Ammon's horn (tissue), 1 donor: ENCODE results near the gene HEXIM1.
A peak's percentile ranks its signal among the peaks of the same experiment; 100 is the strongest.

ENCODE experiments used
- DNase-seq: peaks from one replicate; pipeline ENCODE4 v3.0.0-alpha.2; 2016; ENCODE audit warnings: low spot score

Gene HEXIM1

DNA sequence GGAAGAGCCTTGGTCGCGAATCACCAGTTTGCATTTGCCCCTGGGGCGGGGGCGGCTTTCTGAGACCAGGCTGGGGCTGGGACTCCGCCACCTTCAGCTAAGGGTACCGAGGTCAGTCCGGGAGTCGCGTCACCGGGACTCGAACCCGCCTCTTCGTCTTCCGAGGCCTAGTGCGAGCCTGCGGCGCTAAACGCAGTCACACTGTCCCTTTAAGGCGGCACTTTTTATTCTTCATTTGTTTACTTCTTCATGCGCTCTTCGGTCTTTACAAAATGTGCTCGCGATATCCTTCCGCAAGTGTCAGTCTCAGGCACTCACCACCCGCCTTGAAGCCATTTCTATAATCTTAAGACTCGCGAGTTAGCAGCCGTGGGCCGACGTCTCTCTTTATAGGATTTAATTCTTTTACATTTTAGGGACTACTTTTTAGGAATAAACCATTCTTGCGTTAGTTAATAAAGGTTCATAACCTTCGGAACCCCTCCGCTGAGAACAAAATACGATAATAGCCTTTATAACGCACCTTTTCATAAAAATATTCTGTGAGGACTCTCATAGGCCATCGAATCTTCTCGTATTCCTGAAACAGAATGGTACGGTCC, 593 bp upstream of the HEXIM1 start:
- DNase-seq, result peak; percentile 91

DNA sequence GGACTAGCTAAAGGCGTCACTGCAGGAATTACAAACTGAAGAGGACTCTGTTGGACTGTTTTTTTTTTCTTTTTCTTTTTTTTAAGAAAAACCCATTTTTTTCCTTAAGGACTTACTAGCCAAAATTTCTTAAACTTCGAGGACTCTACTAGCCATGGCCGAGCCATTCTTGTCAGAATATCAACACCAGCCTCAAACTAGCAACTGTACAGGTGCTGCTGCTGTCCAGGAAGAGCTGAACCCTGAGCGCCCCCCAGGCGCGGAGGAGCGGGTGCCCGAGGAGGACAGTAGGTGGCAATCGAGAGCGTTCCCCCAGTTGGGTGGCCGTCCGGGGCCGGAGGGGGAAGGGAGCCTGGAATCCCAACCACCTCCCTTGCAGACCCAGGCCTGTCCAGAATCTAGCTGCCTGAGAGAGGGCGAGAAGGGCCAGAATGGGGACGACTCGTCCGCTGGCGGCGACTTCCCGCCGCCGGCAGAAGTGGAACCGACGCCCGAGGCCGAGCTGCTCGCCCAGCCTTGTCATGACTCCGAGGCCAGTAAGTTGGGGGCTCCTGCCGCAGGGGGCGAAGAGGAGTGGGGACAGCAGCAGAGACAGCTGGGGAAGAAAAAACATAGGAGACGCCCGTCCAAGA, 878 bp downstream of the HEXIM1 start:
- peak; percentile 89 for DNase-seq

DNA sequence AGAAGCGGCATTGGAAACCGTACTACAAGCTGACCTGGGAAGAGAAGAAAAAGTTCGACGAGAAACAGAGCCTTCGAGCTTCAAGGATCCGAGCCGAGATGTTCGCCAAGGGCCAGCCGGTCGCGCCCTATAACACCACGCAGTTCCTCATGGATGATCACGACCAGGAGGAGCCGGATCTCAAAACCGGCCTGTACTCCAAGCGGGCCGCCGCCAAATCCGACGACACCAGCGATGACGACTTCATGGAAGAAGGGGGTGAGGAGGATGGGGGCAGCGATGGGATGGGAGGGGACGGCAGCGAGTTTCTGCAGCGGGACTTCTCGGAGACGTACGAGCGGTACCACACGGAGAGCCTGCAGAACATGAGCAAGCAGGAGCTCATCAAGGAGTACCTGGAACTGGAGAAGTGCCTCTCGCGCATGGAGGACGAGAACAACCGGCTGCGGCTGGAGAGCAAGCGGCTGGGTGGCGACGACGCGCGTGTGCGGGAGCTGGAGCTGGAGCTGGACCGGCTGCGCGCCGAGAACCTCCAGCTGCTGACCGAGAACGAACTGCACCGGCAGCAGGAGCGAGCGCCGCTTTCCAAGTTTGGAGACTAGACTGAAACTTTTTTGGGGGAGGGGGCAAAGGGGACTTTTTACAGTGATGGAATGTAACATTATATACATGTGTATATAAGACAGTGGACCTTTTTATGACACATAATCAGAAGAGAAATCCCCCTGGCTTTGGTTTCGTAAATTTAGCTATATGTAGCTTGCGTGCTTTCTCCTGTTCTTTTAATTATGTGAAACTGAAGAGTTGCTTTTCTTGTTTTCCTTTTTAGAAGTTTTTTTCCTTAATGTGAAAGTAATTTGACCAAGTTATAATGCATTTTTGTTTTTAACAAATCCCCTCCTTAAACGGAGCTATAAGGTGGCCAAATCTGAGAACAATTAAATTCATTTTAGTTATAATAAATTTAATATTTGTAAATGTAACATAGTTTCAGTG, 1.7 kb downstream of the HEXIM1 start:
- DNase-seq, result peak; percentile 74

DNA sequence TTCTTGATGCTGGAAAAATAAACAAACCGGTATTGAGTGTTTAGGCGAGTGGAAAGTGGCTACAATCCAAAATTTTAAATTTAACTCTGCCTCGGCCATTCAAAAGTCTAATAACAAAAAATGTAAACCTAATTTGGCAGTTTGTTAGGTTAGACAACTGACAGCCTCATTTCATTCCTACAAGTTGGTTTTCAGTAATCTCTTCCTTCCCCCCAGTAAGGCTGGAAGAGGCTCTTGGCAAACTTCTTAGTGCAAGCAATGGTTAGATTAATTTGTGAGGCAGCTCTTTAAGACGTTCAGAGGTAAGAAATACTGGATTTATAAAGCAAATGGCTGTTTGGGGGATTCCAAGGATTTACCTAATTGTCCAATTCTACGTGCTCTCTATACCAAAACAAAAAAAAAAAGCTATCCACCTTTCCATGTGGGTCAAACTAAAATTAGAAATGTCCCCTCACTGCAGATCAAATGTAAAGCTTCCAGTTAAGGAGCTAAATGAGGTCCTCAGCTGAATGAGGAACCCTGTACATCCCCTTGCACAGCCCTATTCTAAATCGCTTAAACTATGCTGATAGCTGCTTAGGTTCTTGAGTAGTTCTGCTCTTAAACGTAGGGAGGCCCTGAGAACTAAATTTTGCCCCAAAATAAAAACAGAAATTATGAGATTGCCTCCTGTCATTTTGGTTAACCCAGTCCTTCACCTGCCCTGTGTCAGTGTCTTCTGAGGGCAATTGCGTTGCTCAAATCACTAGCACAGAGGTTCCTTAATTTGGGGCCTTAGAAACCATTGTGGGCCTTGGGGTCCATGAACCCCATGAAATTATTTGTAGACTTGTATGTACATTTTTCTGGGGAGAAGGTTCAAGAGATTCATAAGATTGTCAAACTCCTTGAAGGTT, 2.9 kb downstream of the HEXIM1 start:
- no peak for DNase-seq

DNA sequence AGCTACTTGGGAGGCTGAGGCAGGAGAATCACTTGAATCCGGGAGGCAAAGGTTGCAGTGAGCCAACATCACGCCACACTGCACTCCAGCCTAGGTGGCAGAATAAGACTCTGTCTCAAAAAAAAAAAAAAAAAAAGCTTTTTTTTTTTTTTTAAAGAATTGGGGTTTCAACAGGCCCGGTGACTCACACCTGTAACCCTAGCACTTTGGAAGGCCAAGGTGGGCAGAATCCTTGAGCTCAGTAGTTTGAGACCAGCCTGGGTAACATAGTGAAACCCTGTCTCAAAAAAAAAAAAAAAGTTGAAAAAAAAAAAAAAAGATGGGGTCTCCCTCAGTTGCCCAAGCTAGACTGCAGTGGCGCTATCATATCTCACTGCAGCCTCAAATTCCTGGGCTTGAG, 6.8 kb downstream of the HEXIM1 start:
- no peak for DNase-seq

DNA sequence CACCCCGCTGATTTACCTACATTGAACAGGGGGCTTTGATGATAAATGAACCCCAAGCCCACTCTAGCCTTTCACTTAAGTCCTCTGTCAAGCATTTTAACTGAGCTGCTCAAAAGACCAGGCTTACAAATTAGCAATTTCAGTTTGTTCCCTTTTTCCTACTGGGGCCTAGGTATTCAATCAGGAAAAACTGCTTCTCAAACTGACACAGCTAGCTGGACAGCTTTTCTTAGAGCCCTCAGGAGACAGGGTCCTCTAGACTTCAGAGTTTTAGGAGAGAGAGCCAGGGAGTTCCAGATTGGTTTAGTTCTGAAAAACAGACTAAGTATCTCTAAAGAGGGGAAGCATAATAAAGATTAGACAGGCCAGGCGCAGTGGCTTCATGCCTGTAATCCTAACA, 7.2 kb downstream of the HEXIM1 start:
- DNase-seq, result no peak

DNA sequence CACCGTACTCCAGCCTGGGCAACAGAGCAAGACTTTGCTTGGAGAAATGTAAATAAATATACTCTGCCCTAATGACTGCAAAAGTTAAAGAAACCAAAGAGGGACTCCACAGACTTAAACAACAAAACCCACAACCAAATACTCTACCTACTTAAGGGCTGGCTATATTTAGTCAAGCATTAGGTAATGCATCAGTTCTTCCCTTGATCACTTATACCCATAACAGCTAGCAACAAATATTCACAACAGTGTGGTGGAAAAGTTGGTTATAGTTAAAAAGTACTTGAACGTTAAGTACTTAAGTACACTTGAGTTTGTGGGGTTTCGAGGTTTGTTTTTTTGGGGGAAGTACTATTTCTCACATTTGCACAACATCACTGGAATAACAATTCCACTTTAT, 8.0 kb downstream of the HEXIM1 start:
- no peak for DNase-seq

DNA sequence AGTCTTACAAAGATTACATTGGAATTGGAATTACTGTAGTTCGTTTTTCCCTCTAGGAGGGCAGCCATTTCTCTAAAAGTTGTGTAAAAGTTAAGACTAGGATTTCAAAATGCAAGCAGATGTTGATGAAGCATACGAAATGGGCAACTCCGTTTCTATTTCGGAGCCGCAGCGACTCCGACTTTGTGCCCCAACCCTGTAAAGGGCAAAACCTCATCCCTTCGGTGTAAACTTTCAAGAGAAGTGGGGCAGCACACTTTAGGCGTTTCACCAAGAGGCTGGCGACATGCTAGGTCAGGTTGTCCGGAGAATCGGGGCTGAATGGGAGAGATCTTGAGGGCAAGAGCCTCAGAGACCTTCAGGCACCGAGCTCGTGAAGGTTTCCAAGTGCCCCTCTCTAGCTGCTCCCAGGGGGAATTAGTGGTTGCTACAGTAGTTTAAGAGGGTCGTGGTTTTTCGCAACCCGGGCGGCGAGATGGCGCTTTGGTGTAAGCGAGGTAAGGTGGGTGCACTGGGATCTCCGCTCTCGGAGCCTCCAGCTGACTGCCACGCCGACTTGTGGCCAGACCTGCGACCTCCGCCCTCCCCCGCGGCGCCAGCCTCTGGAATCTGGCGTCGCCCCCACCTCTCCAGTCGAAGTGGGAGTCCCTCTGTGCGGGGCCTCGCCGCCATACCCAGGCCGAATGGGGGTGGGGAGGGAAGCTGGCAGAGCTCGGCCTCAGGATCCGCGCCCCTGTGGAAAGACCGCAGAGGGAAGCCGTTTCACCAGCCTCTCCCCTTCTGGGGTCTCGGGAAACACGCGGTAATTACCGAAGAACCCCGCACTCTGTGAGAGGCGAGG, 12.4 kb downstream of the HEXIM1 start:
- peak; percentile 62 for DNase-seq

DNA sequence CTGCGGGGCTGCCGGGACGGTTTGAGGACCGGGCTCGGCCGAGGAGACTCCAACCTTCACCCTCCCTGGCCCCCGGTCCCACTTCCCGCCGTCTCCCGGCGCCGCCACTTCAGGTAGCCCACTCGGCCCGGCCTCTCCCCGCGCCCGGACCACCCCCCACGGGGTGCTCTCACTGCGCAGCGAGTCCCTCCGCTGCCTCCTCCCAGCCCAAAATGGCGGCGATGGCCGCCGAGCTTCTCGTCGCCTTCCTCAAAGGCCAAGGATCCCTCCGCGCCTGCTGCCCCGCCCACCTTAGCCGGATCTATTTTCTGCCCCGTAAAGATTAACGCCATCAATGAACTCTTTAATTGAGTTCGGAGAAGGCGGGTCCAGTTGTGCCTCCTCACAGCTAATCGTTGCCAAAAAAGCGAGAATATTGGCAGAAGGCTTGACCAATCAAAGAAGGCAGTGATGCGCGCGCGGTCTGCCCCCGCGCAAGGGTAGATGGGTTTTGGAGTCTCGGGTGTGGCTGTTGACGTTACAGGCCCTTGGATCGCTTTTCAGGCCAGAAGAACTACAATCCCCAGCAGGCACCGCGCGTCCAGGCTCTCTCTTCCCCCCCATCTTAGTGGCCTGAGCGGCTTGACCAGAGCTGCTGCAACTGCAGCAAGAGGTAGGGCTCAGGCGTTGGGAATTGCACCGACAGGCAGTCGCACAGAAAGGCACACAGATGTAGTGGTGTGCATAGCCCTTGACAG, 13.2 kb downstream of the HEXIM1 start, which contains the start of gene HEXIM2:
Gene HEXIM2, plus strand, starts transcription at position 588 of the 737 bp plus-strand sequence. CDS start 919 bp downstream, outside the sequence.
- DNase-seq, result peak; percentile 99

DNA sequence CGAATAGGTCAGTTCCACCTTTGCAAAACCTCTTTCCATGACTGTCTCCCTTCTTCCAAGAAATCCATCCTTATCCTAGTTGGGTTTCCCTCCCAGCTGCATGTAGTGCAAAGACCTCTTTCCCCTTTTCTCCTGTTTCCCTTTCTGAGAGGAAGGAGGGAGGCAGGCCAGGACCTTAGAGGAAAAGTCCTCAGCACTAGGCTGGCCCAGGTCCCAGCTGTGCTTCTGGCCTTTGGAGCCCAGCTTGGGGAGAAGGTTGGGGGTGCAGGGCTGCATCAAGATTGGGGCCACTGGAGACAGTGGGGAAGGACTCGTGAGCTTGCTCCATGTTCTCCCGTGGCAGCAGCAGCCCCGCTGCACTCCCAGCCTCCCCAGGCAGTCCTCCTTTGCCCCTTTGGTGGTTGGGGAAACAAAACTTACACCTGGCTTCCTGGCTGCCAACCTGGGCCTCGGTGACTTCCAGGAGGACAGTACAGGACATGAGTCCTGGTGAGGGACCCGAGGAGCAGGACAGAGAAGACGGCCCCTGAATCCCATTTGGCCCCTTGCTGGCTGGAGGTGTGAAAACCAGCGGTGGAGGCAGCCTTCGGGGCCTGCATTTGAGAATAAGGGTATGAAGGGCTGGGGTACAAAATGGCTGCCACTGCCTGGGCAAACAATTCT, 13.9 kb downstream of the HEXIM1 start:
- DNase-seq, result no peak

DNA sequence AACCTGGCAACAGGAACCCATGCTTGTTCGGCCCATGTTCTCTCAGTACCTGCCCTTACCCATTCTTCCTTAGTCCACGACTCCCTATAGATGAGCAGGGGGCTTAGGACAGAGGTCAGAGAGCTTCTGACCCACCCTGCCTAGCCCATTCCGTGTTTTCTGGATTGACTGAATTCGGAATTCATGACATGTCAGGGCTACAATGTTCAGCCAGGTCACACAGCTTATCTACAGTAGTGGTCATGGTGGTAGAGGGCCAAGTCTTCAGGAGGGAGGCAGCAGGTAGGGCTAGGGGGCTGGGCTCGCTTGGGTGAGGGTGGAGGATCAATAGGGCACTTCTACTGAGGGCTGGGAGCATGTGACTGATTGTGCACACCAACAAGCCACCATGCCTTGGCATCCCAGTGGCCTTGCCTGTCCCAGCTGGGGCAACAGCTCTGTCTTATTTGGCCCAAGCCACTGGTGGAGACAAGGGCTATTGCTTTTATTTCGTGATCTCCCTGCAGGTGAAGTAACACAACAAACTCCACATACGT, 16.5 kb downstream of the HEXIM1 start:
- no peak for DNase-seq

DNA sequence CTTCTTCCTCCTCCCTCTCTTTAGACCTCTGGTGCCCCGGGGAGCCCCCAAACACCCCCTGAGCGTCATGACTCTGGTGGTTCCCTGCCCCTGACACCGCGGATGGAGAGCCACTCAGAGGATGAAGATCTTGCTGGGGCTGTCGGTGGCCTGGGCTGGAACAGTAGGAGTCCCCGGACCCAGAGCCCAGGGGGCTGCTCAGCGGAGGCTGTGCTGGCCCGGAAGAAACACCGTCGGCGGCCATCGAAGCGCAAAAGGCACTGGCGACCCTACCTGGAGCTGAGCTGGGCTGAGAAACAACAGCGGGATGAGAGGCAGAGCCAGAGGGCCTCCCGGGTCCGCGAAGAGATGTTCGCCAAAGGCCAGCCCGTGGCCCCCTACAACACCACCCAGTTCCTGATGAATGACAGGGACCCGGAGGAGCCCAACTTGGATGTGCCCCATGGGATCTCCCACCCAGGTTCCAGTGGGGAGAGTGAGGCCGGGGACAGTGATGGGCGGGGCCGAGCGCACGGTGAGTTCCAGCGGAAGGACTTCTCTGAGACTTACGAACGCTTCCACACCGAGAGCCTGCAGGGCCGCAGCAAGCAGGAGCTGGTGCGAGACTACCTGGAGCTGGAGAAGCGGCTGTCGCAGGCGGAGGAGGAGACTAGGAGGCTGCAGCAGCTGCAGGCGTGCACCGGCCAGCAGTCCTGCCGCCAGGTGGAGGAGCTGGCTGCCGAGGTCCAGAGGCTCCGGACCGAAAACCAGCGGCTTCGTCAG, 20.9 kb downstream of the HEXIM1 start:
- no peak for DNase-seq

DNA sequence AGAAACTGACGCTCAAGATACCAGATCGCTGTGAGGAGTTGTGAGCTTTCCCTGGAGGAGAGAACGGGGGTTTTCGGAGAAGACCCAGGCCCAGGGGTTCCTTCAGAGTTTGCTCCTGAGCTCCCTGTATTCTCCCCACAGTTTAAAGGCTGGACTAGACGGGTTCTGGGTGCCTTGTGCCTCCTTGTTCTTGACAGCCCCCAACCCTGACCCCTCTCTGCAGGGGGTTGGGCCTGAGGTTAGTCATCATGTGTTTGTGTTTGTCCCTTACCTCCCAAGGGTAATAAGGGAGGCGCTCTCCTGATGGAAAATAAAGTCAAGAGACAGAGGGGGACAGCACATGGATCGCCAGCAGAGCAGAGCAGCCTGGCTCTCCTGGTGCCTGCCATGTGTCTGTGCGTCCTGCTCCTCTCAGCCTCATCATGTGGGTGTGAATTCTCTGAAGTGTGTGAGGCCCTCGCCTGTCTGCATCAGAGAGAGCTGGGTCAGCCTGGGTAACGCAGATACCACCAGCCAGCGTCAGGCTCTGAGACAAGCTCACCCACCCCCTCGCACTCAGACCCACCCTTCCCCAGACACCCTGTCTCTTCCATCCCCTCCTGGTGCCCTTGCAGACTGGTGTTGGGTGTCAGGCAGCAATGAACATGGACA, 22.1 kb downstream of the HEXIM1 start:
- peak; percentile 25 for DNase-seq

DNA sequence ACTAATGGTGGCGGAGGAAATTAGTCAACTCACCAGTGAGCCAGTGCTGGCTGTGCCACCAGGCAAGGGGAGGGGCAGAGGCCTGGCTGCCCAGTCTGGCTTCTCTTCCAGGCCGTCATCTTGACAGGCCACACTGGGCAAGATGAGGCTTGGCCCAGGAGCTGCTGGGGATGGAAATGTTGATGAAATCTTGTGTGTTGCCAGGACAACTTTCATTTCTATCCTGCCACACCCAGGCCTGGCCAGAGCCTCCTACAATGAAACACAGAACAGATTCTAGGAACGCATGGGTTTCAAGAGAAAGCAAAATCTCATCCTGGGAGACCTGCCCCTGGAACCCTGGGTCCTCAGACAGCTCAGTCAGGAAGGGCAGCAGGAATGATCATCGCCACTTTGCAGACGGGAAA, 22.7 kb downstream of the HEXIM1 start:
- DNase-seq, result peak; percentile 45

DNA sequence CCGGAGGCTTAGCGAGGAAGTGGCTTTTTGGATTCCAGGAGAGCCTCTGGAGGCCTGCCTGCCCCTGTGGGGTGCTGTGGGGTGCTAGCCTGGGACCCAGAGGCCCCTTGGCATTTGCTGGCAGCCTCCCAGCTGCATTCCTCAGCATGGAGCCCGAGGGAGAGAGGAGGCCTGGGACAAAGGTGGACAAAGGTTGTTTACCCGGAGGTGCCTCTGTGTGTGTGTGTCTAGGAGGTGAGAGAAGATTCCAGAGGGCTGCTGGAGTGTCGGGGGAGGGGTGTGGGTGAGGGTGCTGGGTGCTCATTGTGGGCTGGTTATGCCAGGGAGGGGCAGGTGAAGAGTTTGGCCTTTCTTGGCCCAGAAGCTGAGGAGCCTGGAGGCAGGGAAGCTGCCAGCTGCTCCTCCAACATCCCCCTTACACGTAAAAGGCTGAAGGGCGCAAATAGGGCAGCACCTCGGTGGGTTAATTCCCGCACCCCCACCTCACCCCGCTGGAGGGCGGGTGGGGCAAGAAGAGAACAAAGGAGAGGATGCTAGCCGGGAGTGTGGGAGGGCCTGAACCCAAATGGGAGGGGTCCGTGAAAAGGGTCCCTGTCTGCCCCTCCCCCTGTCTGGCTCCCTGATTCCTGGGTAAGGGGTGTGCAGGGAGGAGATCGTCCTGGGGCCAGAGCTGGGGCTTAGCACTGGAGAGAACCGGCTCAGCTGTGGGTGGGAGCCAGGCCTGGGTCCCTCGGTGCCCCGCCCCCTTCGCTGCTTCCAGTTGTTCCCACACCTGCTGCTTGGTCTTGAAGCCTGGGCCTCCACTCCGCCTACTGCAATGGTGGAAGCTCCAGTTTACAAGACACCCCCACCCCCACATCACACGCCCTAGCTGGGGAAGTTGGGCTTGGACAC, 23.3 kb downstream of the HEXIM1 start:
- DNase-seq, result no peak

DNA sequence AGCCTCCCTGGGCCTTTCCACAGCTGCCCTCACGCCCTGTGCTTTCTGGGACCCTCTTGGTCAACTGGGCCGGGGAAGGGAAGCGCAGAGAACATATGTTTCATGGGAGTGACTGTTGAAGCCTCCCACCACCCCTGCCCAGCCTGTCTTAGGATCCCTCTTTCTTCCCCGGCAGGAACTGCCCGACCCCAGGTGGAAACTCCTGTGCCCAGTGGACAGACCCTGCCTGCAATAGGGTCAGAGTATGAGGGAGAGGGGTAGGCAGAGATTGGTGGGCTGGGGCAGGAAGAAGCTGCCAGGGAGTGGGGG, 23.9 kb downstream of the HEXIM1 start:
- no peak for DNase-seq
